ENCODE data around the gene PEAK1.

DNA sequence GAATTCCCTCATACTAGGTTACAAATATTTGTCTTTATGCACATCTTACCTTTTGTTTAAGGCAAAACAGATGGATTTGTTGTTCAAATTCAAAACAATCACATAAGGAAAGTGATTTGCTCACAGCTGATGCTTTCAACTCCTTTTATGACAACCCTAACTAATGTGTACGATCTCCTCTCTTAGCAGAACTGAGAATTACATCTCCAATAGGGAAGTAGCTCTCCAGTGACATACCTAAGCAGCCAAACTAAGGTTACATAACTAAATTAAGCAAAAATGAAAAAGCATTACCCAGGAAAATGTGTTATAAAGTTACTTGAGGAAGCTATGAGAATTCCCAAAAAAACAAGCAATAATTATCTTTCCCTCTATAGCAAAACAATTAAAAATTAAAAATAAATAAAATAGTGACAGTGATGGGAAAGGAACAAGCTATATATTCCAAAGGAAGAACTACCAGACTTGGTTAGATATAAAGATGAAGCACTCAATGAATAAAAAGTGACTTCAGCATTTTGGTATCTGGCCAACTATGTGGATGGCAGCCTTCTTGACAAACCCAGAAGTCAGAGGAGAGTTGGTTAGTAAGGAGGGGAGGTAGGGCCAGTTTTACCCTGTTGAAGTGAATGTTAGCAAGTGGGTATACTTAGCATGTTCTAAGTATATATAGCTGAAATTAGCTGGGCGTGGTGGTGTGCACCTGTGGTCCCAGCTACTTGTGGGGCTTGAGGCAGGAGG lies 32.4 kb downstream of the PEAK1 start:
- TF ChIP-seq, protein P1, sequence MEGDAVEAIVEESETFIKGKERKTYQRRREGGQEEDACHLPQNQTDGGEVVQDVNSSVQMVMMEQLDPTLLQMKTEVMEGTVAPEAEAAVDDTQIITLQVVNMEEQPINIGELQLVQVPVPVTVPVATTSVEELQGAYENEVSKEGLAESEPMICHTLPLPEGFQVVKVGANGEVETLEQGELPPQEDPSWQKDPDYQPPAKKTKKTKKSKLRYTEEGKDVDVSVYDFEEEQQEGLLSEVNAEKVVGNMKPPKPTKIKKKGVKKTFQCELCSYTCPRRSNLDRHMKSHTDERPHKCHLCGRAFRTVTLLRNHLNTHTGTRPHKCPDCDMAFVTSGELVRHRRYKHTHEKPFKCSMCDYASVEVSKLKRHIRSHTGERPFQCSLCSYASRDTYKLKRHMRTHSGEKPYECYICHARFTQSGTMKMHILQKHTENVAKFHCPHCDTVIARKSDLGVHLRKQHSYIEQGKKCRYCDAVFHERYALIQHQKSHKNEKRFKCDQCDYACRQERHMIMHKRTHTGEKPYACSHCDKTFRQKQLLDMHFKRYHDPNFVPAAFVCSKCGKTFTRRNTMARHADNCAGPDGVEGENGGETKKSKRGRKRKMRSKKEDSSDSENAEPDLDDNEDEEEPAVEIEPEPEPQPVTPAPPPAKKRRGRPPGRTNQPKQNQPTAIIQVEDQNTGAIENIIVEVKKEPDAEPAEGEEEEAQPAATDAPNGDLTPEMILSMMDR (IDR thresholded peaks at IDR 0.05): no peak
- TF ChIP-seq POLR2A (IDR thresholded peaks at IDR 0.05): no peak
